NCI-H2081 (cell line): ENCODE data around the gene CNOT9.
A peak's percentile ranks its signal among the peaks of the same experiment; 100 is the strongest.

Experiments used
- DNase-seq, 2 experiments: peaks; one replicate each; lab custom pipeline; 2025; lab: John Stamatoyannopoulos, UW

The CNOT9 gene

DNA sequence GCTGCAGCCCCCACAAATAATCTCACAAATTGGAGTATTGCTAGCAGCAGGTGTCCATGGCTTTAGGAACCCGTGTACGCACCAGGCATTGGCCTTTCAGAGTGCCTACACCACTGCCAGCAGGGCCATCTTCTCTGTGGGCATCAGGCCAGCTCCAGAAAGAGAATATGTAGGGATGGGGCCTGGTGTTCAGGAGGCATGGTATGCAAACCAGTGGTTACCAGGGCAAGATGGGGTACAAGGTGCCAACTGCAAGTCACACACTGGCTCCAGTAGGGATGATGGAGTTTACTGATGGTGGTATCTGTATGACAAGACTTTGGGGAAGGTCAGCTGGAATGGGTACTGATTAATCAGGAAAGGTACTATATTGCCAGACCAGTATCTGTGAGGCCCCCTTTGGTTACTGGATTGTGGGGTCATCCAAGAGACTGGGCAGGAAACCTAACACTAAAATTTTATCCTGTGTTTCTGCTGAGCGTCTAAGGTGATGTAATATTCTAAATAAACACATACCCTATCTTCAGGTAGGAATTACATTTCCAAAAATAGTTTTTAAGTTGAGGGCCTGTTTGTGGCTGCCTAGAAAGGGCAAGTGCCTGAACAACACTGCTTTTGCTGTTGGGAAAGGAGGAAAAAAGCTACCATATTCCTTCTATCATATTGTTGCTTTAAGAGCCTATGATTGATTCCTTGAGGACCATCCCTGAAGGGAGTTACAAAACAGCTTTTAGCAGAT is 9.0 kb downstream of the CNOT9 start:
- DNase-seq = no peak

DNA sequence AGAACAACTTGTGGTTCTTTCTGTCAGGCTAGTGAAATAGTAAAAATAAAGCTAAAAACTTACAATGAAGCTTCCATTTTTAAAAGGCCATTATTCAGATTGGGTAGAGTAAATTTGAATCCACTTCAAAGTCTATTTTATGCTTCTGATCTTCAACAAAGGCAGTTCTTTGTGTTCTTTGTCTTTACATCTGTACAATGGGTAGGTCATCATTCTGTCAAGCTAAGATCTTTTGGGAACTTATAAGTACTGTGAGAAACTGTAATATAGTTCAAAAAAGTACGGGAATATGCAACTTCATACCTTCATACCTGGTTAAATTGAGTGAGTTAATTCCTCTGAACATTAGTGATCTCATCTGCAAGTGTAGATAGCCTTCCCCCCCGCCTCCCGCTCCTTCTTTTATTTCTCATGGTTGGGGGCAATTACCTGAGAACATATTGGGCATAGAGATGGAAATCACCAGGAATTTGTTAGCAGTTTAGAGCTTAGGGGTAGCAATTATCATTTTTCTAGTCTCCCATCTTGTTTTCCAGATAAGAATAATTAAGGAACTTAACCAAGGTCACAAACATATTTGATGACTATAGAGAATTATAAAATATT is 9.7 kb downstream of the CNOT9 start:
- DNase-seq = no peak

DNA sequence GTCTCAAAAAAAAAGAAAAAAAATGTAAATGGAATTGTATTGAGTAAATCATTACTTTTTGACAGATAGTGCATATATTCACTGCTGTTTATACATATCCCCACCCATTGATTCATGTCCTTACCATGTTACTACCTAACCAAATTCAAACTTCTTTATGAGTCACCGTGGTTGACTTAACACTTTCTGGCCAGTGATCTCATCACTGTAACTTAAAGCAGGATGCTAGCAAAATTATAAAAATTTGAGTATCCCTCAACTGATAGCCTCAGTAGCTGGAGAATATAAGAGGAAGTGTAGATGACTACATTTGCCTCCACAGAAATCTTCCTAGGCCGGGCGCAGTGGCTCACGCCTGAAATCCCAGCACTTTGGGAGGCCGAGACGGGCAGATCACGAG is 13.4 kb downstream of the CNOT9 start:
- no peak for DNase-seq

DNA sequence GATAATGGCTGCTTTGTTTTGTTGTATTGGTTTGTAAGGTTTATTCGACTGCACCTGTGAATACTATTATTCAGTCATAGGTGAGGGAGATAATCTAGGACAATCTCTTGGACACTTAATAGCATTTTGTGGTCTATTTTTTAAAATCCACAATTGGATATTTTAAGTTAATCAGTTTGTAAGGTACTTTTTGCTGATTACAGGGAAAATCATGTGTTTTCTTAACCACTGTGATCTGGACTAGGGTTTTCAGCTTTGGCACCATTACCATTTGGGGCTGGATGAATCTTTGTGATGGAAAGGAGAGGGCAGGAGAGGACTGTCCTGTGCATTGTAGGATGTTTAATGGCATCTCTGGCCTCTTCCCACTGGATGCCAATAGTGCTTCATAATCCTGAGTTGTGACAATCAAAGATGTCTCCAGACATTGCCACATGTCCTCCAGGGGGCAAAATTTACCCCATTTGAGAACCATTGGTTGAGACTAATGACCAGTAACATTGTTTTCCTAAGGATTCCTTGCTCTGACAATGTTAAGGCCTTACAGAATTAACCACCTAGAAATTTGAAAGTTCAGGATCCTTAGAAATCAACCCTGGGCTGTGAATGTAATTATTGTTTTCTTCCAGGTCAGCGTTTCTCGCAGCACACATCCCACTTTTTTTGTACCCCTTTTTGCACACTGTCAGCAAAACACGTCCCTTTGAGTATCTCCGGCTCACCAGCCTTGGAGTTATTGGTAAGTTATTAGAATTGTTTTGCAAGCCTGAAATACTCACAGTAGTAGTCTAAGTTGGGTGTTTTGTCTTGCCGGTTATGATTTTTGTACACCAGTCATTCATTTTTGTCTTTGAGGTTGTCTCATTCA is 15.6 kb downstream of the CNOT9 start:
- no peak for DNase-seq

DNA sequence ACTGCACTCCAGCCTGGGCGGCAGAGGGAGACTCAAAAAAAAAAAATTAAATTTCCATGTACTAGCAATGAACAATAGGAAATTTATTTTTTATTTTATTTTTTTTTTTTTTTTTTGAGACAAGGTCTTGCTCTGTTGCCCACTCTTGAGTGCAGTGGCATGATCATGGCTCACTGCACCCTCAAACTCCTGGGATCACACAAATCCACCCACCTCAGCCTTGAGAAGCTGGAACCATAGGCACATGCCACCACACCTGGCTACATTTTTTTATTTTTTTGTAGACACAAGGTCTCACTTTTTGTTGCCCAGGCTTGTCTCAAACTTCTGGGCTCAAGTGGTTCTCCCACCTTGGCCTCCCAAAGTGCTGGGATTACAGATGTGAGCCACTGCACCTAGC is 16.9 kb downstream of the CNOT9 start:
- no peak for DNase-seq

DNA sequence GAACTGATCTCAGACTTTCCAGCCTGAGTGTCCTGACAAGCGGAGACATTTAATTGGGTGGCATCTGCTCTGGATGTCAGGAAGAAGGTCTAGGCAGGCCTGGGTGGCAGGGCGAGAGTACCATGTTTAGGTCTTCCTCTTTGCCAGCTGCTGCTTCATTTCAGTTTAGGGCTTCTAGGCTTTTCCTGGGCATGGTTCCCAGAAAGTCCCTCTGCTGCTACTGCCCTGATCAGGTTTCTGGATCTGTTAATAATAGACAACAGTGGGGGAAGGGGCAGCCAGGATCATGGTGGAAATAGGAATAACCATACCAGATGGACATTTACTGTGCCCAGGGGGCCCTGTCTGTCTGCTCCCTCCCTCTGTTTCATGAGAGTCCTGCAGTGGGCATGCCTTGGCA is 36.8 kb downstream of the CNOT9 start:
- peak; percentile 11 to 48 for DNase-seq

DNA sequence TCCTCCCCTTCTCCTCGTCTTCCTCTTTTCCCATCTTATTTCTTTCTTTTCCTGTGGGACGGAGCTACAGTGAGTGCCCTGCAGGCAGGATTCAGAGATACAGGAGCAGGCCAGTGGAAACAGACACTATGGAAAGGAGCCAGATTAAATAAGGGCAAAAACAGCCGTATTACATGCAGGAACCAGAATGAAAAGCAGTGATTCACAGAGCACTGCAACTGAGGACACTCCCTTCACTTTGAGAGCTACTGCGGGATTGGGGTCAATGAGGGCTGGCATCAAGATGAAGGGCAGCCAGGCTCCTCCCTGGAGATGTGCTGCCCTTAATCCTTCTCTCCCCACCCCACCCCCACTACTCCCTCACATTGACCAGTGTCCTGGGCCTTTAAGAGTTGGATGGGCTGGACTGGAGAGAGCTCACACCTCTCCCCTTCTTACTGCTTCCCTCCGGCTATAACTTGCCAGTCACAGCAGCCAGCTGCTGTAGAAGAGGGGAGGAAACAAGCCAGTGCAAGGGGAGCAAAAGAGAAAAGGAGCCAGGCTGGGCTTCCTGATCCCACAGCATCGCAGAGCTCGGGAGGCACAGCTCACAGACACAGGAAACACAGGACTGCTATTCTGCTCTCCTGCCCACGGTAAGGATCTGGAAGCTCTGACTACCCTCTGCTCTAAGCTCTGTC is 38.9 kb downstream of the CNOT9 start, which contains the start of gene PLCD4:
TSS of gene PLCD4 (plus strand) at position 464 of the 680 bp plus-strand sequence. CDS start 7,841 bp downstream, outside the sequence.
- no peak for DNase-seq

DNA sequence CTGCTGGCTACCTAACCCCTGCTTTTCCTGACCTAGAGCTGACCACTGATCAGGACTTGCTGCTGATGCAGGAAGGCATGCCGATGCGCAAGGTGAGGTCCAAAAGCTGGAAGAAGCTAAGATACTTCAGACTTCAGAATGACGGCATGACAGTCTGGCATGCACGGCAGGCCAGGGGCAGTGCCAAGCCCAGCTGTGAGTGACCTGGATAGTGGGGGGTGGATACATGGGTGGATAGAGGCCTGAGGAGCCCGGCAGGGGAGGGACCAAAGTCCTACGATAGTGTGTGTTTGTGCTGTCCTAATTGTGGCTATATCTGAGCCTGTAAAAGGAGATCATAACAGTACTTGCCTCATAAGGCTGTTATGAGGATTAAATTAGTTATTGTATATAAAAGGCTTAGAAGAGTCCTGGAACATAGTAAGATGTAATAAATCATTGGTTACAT is 47.3 kb downstream of the CNOT9 start:
- no peak for DNase-seq

DNA sequence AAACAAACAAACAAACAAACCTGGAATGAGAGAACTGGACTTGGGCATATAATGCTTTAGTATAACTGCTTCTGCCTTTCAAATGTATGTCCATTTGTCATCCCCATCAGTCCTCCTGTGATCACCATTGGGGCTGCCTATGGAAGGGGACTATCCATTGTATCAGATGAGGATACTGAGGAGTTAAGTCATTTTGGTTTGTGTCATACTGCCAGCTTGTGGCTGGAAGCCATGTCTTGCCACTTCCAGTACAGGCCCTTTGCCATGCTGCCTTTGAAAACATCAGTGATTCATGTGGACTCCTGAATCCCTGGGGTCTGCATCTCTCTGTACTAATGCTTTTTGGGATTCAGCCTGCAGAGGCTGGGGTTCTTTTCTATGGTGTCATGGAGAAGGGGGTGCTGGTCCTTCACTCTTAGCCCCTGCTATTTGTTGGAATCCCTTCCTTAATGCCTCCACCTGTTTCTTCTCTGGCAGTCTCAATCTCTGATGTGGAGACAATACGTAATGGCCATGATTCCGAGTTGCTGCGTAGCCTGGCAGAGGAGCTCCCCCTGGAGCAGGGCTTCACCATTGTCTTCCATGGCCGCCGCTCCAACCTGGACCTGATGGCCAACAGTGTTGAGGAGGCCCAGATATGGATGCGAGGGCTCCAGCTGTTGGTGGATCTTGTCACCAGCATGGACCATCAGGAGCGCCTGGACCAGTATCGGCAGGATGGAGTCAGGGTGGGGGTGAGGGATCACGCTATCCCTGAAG is 49.6 kb downstream of the CNOT9 start:
- DNase-seq = no peak

DNA sequence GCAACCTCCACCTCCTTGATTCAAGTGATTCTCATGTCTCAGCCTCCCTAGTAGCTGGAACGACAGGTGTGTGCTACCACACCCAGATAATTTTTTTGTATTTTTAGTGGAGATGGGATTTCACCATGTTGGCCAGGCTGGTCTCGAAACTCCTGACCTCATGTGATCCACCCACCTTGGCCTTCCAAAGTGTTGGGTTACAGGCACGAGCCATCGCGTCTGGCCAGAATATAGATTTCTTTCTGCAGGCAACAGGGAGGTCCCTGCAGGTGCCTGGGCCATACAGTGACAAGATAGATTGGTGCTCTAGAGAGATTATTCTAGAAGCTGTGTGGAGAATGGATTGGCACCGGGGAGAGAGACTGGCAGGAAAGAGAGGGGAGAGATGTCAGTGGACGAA is 52.4 kb downstream of the CNOT9 start:
- DNase-seq = no peak

DNA sequence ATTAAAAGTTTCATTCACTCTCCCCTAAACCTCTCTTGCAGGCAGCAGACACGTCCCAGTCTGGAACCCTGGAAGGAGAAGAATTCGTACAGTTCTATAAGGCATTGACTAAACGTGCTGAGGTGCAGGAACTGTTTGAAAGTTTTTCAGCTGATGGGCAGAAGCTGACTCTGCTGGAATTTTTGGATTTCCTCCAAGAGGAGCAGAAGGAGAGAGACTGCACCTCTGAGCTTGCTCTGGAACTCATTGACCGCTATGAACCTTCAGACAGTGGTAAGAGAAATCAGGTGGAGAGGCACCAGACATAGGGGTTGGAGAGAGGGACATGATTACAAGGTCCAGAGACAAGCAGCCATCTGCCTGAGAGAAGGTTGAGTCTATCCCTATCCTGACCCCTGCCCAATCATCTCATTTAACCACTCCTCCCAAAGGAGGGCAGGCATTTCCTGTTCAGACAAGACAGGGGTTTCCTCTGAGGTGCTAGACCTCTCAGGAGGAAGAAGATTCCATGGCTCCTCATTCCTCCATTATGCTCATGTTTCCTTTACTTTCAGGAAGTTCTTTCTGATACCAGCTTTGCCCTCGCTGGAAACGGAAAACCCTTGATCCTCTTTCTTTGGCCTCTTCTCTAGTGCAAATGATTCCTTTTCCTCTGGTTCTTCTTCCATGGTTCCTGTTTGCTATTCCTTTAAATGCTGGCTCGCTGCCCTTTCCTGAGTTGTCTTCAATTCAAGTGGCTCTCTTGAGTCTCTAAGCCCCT is 54.1 kb downstream of the CNOT9 start:
- no peak for DNase-seq

DNA sequence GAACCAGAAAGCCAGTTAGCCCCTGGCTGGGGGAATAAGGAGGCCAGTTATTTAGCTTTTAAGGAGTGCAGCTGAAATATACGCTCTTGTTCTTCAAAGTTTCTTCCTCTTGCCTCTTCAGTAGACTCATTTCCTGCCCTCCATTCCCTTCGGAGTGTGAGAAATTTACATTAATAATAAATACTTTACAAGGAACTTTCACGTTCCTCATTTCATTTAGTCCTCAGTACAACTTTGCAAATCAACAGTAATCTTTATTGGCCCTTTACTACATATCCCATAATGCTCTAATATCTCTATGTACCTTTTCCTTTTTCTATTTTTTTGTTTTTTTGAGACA is 54.7 kb downstream of the CNOT9 start:
- DNase-seq = no peak

DNA sequence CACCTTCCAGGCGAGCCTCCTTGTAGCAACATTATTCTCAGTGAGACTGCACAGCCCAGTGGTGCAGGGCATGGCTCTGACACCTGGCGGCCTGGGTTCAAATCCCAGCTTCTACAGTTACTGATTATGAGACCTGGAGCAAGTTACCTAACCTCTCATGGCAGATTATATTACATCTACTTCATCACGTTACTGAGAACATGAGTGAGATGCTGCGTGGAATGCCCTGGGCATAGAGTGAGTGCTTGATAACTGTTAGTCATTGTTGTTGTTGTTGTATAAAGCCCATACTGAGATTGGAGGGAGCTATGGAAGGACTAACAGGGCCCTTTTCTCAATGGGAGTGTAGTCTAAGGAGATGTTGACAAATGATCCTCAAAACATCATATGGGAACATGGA is 57.7 kb downstream of the CNOT9 start:
- DNase-seq = no peak

DNA sequence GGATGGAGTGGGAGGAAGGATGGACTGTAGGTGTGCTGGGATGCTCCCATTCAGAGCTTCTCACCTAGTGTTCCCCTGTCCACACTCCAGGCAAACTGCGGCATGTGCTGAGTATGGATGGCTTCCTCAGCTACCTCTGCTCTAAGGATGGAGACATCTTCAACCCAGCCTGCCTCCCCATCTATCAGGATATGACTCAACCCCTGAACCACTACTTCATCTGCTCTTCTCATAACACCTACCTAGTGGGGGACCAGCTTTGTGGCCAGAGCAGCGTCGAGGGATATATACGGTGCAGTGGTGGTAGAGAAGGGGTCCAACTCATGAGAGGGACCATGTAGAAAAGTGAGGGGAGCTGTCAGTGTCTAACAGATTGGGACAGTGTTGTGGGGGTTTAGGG is 59.3 kb downstream of the CNOT9 start:
- no peak for DNase-seq

DNA sequence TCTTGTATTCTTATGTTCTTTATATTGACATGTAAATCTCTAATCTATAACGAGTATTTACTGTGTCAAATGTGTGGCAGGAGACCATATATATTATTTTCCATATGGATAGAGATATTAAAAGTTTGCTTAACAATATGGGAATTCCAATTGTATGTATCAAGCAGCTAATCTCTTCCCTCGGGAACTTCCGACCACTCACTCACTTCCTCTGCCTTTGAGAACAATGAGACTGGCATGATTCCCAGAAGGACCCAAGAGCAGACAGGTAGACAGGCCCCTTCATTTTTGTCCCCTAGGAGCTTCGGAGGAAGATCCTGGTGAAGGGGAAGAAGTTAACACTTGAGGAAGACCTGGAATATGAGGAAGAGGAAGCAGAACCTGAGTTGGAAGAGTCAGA is 63.2 kb downstream of the CNOT9 start:
- no peak for DNase-seq

DNA sequence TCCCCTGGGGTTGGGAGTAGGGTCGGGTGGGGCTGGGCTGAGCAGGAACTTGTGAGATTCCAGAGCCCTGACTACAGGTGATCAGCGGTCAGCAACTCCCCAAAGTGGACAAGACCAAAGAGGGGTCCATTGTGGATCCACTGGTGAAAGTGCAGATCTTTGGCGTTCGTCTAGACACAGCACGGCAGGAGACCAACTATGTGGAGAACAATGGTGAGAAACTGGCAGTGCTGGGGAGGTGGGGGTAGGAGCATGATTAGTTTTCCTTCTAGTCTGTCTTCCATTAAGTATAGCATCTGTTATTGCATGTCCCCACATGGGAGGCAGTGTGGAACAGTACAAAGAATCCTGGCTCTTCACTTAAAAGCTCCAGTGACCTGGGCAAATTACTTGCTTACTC is 67.1 kb downstream of the CNOT9 start:
- no peak for DNase-seq

DNA sequence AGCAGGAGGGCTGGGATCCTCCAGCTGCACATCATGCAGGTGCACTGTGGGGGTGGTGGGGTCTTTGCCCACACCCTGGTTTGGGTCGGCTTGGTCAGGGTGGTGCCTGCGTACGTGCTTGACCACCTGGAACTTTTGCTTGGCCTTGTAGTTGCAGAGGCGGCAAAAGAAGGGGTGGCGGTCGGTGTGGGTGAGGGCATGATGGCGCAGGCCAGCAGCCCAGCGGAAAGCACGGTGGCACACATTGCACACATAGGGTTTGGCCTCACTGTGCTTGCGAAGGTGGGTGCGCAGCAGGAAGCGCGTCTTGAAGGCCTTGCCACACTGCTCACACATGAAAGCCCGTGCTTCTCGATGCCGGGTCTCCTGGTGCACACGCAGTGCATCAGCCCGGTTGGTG is 69.7 kb downstream of the CNOT9 start:
- DNase-seq = no peak

DNA sequence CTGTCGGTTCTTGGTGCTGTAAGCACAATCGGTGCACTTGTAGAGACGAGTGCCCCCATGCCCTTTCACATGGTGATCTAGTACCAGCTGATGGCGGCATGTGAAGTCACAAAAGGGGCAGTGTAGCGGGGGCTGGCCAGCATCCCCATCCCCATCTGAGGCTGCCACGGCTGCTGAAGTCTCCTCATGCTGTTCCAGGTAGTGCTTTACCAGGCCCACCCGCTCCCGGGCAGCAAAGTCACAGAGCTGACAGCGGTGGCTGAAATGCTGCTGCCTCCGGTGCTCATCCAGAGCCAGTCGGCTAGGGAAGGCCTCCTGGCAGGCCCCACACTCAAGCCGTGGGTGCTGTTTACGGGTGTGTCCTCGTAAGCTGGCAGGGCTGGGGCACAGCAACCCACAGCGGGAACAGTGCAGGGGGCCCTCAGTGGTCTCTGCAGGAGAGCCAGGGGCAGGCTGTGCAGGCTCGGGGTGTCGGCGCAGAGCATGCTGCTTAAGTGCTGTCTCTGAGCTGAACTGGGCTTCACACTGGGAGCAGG is 73.5 kb downstream of the CNOT9 start:
- no peak for DNase-seq

DNA sequence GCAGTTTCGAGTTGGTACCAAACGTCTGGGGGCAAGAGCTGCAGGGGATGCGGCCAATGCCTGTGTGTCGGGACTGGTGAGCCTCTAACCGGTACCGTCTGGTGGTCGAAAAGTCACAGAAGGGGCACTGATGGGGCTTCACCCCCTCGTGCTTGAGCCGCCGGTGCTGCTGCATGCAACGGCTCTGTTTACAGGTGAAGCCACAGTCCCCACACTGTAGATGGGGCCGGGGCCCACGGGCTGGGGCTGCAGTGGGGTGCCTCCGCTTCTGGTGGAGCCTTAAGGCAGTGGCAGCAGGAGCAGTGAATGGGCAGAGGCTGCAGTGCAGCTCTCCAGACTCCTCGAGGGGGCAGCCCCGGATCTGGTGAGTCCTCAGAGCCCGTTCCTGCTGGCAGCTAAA is 74.1 kb downstream of the CNOT9 start:
- no peak for DNase-seq

DNA sequence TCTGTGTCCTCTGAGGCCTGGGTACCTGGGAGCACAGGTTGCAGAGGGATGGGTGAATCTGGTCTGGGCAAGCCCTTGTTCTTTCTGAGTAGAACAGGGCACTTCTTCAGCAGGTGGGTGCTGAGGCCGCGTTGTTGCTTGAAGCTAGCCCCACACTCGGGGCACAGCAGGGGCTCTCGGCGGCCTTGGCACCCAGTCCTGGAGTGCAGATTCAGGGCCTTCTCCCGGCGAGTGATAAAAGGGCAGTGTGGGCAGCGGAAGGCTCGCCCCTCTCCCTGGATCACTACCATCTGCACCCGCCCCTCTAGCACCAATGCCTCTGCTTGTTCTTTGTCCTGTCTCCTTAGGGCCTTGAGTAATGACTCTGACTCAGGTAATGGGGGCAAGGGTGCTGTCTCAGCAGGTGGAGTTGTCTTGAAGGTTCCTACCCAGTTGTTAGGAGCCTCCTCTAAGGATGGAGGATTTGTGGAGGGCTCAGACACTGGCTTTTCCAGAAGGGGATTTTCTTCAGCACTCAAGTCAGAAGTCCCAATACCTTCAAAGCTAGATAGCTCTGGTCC is 75.2 kb downstream of the CNOT9 start:
- no peak for DNase-seq
